Naive thymus-derived CD8-positive, alpha-beta T cell (primary cell): ENCODE data around the gene DLK1. TPM values are rescaled to one million over a fixed set of nuclear protein-coding genes. Genes with fewer than 3 reads are reported as not detected.
A peak's percentile ranks its signal among the peaks of the same experiment; 100 is the strongest.

ENCODE experiments used
- ATAC-seq, 2 donors: fragments of 150-1000 bp; cut with Tn5 transposase in 1 of 2; sonication (Bioruptor Pico), chemical (Tn5 transposase) in 1 of 2; 1 replicate in 1 of 2; 2 replicates in 1 of 2; pipeline ENCODE4 v1.10.0; 2021; ENCODE audit warnings: mild to moderate bottlenecking in 2 of 2, moderate library complexity in 2 of 2
- POLR2A ChIA-PET: fragments of 350-600 bp; sonication (Branson Sonifier 250); formaldehyde crosslinking; loops from one replicate; lab custom pipeline; 2021; ENCODE audit warnings: antibody characterized with exemption; lab: Charles Lee
- DNase-seq, 10 donors: peaks; one replicate each; pipeline versions ENCODE4 v3.0.0 to v3.0.0-alpha.2; 2020 to 2022
- H3K27ac Mint-ChIP-seq, 10 donors: one replicate each; pipeline ENCODE4 v1.8.0; 2020 to 2022; ENCODE audit warnings: mild to moderate bottlenecking in 10 of 10, mixed read lengths in 10 of 10, moderate library complexity in 4 of 10, inconsistent platforms in 1 of 10
- H3K27me3 Mint-ChIP-seq, 5 donors: one replicate each; pipeline ENCODE4 v1.8.0; 2021 to 2022; ENCODE audit warnings: mixed read lengths in 5 of 5
- H3K36me3 Mint-ChIP-seq, 3 donors: one replicate each; pipeline ENCODE4 v1.8.0; 2020 to 2022; ENCODE audit warnings: mixed read lengths in 3 of 3, mild to moderate bottlenecking in 2 of 3, inconsistent platforms in 1 of 3
- H3K4me1 Mint-ChIP-seq, 4 donors: one replicate each; pipeline ENCODE4 v1.8.0; 2021 to 2022; ENCODE audit warnings: mixed read lengths in 4 of 4
- H3K4me3 Mint-ChIP-seq, 10 donors: one replicate each; pipeline ENCODE4 v1.8.0; 2020 to 2022; ENCODE audit warnings: mild to moderate bottlenecking in 10 of 10, mixed read lengths in 10 of 10, moderate library complexity in 6 of 10, inconsistent platforms in 1 of 10
- H3K9me3 Mint-ChIP-seq, 9 donors: one replicate each; pipeline ENCODE4 v1.8.0; 2020 to 2022; ENCODE audit warnings: mixed read lengths in 9 of 9, mild to moderate bottlenecking in 3 of 9, inconsistent platforms in 1 of 9, moderate library complexity in 1 of 9
- polyA plus RNA-seq, 3 donors: library from polyadenylated mRNA; unstranded; fragments of 300-500 nt; fragmentation: Illumina TruSeq; gene quantifications; one replicate each; pipeline ENCODE4 v1.2.3, GENCODE V29; 2021
- total RNA-seq, 8 experiments: library from RNA in 2 of 8; stranded (reverse) in 2 of 8; gene quantifications; one replicate each; pipeline ENCODE4 v1.2.3 and lab custom pipeline; 2021 to 2026

DLK1 gene
- total and polyA plus RNA-seq, 5 experiments from 2014 or later: not detected

DNA sequence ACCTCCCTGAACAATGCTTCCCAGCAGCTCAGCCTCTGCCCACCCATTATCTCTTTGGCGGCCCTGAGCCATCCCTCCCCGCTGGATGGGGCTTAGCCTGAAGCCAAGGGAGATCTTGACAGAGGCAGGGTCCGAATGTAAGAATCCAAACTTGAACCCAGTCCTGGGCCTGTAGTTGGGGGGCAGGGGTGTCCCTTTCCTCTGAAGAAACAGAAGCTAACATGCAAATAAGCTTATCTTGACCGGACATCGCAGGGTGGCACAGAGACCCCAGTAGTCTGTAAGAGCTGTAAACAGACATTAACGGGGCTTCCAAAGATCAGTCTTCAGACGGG lies 6.0 kb downstream of the DLK1 start:
- DNase-seq (no peak), ATAC-seq (no peak)
- Mint-ChIP-seq H3K4me3 (no peak overlapping the region), H3K27ac (no peak overlapping the region), H3K9me3 (no peaks in the 10 kb centered on the region), H3K27me3 (peaks cover 8 to 35% (median 27%) of the 10 kb centered on the region in 5 donors), H3K4me1 (no peaks in the 10 kb centered on the region), H3K36me3 (no peaks in the 10 kb centered on the region)
- POLR2A ChIA-PET: no interaction called here

DNA sequence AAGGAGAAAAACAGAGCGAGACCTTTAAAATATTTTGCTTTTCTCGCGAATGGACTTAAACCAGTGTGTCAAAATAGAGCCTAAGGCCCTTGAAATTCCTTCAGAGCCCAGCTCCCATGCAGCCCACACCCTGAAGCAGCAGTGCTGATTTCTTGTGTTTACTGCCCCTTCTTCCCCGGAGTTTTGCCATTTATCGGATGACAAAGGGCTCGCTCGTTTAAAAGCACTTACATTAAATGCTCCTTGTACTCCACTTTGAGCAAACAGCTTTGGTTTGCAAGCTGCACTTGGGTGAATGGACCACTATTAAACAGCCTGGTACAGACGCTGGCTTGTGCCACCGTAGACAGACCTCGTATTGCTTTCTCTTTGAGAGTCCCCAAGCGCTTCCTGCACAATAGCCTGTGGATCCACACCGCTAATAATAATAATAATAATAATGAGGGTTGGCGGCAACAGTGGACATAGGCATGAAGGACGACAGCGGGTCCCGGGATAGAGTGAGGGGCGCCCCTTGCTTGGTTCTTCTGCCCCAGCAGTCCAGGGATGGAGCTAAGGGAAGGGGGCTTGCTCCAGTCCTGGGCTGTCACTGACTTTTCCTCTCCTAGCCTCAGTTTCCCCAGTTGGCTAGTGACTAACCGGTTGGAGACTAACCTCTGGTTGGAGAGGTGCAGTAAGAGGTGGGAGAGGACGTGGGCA lies 6.6 kb downstream of the DLK1 start:
- no peak for DNase-seq
- H3K4me1 Mint-ChIP-seq: no peaks in the 10 kb centered on the region
- H3K27me3 Mint-ChIP-seq: peaks cover 6 to 31% (median 26%) of the 10 kb centered on the region in 5 donors
- no peak overlapping the region for H3K4me3 Mint-ChIP-seq
- POLR2A ChIA-PET: no interaction called here
- H3K36me3 Mint-ChIP-seq: no peaks in the 10 kb centered on the region
- ATAC-seq: no peak
- H3K9me3 Mint-ChIP-seq: no peaks in the 10 kb centered on the region
- H3K27ac Mint-ChIP-seq: no peak overlapping the region

DNA sequence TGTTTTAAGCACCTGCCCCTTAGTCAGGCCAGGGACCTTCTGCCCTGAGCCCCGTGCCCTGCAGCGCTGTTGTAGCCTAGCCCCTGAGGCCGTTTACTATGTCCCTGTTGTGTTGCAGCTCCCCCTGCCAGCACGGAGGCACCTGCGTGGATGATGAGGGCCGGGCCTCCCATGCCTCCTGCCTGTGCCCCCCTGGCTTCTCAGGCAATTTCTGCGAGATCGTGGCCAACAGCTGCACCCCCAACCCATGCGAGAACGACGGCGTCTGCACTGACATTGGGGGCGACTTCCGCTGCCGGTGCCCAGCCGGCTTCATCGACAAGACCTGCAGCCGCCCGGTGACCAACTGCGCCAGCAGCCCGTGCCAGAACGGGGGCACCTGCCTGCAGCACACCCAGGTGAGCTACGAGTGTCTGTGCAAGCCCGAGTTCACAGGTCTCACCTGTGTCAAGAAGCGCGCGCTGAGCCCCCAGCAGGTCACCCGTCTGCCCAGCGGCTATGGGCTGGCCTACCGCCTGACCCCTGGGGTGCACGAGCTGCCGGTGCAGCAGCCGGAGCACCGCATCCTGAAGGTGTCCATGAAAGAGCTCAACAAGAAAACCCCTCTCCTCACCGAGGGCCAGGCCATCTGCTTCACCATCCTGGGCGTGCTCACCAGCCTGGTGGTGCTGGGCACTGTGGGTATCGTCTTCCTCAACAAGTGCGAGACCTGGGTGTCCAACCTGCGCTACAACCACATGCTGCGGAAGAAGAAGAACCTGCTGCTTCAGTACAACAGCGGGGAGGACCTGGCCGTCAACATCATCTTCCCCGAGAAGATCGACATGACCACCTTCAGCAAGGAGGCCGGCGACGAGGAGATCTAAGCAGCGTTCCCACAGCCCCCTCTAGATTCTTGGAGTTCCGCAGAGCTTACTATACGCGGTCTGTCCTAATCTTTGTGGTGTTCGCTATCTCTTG lies 7.6 kb downstream of the DLK1 start:
- Mint-ChIP-seq H3K4me3 (no peak overlapping the region), H3K27ac (no peak overlapping the region), H3K4me1 (no peaks in the 10 kb centered on the region), H3K27me3 (peaks cover 2 to 23% (median 15%) of the 10 kb centered on the region in 5 donors), H3K36me3 (no peaks in the 10 kb centered on the region), H3K9me3 (no peaks in the 10 kb centered on the region)
- ATAC-seq: no peak
- no peak for DNase-seq
- POLR2A ChIA-PET: no interaction called here

DNA sequence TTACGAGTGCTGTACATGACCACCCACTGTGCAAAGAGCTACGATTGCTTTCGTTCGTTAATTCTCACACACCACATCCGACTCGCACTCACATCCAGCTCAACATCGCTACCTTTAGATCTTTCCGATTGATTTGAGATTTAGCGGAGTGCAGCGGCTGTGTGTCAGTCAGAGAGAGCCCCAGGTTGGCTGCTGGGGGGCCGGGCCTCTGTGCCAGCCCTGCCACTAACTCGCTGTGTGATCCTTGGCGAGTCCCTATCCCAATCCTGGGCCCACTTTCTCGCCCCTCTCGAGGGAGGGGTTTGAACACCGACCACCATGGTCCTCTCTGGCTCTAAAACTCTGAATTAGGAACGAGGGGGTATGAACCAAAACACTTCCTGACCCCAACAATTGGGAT lies 8.6 kb downstream of the DLK1 start:
- POLR2A ChIA-PET: no interaction called here
- Mint-ChIP-seq H3K36me3 (no peaks in the 10 kb centered on the region), H3K4me3 (no peak overlapping the region), H3K27ac (no peak overlapping the region), H3K27me3 (peaks cover 2 to 15% (median 12%) of the 10 kb centered on the region in 5 donors), H3K4me1 (no peaks in the 10 kb centered on the region), H3K9me3 (no peaks in the 10 kb centered on the region)
- DNase-seq (no peak), ATAC-seq (no peak)

DNA sequence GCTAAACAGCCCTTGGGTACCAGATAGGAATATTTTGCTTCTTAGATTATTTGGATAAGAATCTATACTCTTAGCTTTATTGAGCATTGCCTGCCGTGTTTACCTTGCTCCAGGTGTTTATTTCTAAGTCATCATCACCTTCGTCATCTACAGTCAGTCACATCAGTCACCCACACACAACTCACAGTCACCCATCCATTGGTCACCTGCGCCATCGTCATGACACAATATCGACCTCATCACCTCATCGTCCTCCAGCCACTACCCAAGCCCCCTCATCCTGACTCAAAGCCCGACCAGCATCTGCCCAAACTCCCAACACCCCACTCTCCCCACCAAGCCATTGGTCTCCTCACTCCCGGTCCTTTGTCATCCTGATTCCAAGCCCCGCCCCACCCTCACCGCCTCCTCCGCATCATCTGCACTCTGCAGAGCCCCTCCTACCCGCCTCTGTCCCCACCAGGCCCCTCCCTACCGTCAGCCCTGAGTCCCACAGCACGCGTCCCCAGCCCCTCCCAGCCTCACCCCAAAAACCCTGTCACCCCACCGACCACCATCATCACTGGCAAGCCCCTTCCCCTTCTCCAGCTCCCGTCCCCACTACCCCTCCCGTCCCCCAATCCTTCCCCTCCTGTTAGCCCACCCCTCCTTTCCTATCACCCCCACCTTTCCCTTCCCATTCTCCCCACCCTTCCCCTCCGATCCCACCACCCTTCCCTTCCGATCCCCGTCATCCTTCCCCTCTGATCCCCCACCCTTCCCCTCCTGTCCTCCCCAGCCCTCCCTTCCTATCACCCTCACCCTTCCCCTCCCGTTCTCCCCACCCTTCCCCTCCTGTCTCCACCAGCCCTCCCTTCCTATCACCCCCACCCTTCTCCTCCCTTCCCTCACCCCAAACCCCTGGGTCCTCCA lies 9.8 kb downstream of the DLK1 start:
- Mint-ChIP-seq H3K4me1 (no peaks in the 10 kb centered on the region), H3K27me3 (peaks cover 0 to 12% (median 6%) of the 10 kb centered on the region in 5 donors), H3K4me3 (no peak overlapping the region), H3K9me3 (no peaks in the 10 kb centered on the region), H3K27ac (no peak overlapping the region), H3K36me3 (no peaks in the 10 kb centered on the region)
- POLR2A ChIA-PET: no interaction called here
- DNase-seq (no peak), ATAC-seq (no peak)

DNA sequence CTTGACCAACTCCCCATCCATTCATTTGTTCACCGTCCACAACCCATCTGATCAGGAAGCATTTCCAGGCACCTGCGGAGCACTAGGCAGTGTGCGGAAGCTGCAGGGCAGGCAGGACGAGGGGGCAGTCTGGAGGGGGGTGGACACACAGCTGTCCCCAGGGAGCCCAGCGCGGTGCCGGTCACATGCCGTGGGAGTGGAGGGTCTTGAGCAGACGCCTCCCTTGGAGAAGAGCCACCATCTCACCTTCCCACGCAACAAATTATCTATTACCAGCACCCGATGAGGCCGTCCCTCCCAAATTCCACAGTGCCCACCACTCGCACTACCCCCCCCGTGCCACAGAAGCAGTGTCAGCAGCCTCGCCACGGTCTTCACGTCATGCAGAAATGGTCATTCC lies 10.8 kb downstream of the DLK1 start:
- DNase-seq (no peak), ATAC-seq (no peak)
- POLR2A ChIA-PET: no interaction called here
- peaks cover 0 to 3% (median 0%) of the 10 kb centered on the region in 9 donors for H3K9me3 Mint-ChIP-seq
- H3K27me3 Mint-ChIP-seq: peaks cover 0 to 12% (median 4%) of the 10 kb centered on the region in 5 donors
- no peaks in the 10 kb centered on the region for H3K36me3 Mint-ChIP-seq
- no peak overlapping the region for H3K27ac Mint-ChIP-seq
- H3K4me1 Mint-ChIP-seq: no peaks in the 10 kb centered on the region
- H3K4me3 Mint-ChIP-seq: no peak overlapping the region

DNA sequence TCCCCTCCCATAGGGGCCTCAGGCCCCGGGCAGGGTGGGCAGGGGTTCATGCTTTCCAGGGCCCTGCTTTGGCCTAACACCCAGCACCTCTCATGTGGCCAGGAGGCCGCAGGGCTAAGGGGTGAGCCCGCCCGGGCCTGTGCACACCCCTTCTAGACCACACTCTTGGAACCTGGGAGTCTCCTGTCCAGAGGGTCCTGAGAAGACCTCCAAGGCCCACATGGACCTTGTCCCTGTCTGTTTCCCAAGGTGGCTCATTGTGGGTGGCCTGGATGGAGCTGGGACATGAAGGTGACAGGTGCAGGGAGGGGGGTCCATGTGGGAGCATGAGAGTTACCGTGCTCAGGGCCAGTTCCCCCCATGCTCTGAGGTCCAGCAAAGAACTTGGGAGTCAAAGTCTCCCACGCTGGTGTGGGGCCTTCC lies 11.6 kb downstream of the DLK1 start:
- DNase-seq: no peak
- Mint-ChIP-seq H3K27ac (no peak overlapping the region), H3K9me3 (peaks cover 0 to 3% (median 0%) of the 10 kb centered on the region in 9 donors), H3K36me3 (no peaks in the 10 kb centered on the region), H3K27me3 (peaks cover 0 to 12% (median 6%) of the 10 kb centered on the region in 5 donors), H3K4me3 (no peak overlapping the region), H3K4me1 (no peaks in the 10 kb centered on the region)
- POLR2A ChIA-PET: no interaction called here
- ATAC-seq: no peak

DNA sequence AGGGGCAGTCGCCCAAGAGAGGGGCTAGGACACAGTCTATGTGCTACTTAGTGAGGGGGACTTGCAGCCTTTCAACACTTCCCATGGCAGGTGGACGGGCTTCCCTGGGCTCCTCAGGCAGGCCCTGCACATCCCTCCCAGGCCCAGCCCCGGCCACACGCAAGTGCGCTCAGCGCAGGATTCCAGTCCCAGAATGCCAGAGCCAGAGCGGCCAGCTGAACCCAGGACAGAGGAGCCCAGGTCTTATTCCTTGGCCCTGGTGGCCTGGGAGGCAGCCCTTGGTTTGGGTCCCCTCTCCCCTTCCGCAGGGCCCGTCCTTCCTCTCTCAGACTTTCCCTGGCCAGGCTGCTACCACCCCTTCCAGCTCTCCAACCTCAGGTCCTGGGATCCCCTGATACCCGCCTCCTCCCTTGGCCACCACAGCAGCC lies 12.0 kb downstream of the DLK1 start:
- Mint-ChIP-seq H3K4me3 (no peak overlapping the region), H3K36me3 (no peaks in the 10 kb centered on the region), H3K9me3 (peaks cover 0 to 3% (median 0%) of the 10 kb centered on the region in 9 donors), H3K4me1 (no peaks in the 10 kb centered on the region), H3K27ac (no peak overlapping the region), H3K27me3 (peaks cover 0 to 12% (median 6%) of the 10 kb centered on the region in 5 donors)
- ATAC-seq (no peak), DNase-seq (no peak)
- POLR2A ChIA-PET: no interaction called here

DNA sequence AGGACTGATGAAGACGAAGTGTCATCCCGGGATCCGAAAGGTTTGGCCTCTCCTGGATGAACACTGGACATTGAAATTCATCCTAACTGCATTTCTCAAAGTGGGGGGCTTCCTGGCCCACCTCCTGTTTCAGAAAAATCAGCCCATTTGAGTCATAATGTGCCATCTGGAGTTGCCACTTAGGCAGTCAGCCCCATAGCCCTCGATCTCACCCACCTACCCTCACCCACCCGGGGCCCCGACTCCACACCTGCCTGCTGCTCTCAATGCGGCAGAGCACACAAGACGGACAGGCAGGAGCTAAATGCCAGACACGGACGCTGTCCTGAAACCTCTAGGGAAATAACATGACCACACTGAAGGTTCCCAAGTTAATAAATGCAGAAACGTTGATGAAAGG lies 12.6 kb downstream of the DLK1 start:
- H3K27ac Mint-ChIP-seq: no peak overlapping the region
- H3K9me3 Mint-ChIP-seq: peaks cover 0 to 3% (median 0%) of the 10 kb centered on the region in 9 donors
- no peak for ATAC-seq
- POLR2A ChIA-PET: no interaction called here
- DNase-seq: no peak
- H3K27me3 Mint-ChIP-seq: peaks cover 3 to 12% (median 6%) of the 10 kb centered on the region in 5 donors
- H3K4me1 Mint-ChIP-seq: no peaks in the 10 kb centered on the region
- no peak overlapping the region for H3K4me3 Mint-ChIP-seq
- no peaks in the 10 kb centered on the region for H3K36me3 Mint-ChIP-seq

DNA sequence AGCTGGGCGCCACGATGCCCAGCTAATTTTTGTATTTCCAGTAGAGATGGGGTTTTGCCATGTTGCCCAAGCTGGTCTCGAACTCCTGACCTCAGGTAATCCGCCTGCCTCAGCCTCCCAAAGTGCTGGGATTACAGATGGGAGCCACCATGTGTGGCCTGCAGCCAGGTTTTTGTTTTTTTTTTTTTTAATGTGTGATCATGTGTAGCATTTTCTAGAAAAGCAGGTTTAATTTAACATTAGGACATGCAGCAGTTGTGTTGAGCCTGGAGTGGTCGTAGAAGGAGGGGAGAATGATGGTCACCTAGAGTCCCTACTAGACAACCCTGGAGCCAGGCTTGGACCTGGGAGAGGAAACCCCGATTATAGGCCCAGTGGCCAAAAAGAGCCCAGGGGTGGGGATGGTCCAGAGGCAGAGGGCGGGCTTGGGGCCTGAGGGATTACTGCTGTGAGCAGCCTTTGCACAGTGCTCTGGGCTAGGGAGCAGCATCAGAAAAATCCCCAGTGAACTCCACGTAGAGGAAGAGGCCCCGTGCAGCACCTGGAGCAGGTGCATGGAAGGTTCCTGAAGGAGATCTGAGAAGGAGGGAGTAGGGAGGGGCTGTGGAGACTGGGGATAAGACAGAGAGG lies 13.6 kb downstream of the DLK1 start:
- ATAC-seq (no peak), DNase-seq (no peak)
- Mint-ChIP-seq H3K4me3 (no peak overlapping the region), H3K27me3 (peaks cover 3 to 12% (median 6%) of the 10 kb centered on the region in 5 donors), H3K36me3 (no peaks in the 10 kb centered on the region), H3K27ac (peak overlapping the region in 1 of 10 donors; percentile 37), H3K4me1 (no peaks in the 10 kb centered on the region), H3K9me3 (peaks cover 0 to 3% (median 0%) of the 10 kb centered on the region in 9 donors)
- POLR2A ChIA-PET: no interaction called here

DNA sequence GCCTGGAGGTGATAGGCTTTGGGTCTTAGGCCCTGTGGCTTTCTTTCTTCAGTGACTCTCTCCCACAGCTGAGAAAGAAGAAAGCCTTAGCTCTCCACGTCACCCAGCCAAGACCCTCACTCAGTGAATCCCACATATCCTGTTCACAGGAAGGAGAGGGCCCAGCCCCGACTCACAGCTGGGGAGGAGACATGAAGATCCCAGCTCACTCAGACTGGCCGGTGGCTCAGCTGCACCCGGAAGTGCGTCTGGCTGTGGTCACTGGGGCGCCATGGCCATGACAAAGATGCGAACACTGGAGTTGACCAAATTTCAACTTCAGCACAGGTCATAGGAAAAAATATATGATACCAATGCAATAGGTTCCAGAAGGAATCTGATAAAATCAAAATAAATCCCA lies 14.2 kb downstream of the DLK1 start:
- DNase-seq: no peak

DNA sequence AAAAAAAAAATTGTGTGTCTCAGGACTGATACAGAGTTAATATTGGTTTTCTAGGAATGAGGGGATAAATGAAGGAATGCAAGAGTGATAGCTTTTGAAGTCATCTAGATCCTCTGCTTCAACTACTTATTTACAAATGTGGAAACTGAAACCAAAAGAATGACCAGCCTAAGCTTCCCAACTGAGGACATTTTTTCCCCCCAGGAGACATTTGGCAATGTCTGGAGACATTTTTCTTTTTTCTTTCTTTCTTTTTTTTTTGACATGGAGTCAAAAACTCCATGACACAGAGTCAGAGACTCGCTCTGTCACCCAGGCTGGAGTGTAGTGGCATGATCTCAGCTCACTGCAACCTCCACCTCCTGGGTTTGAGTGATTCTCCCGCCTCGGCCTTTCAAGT lies 15.3 kb downstream of the DLK1 start:
- DNase-seq (no peak), ATAC-seq (no peak)
- Mint-ChIP-seq H3K27me3 (peaks cover 3 to 12% (median 3%) of the 10 kb centered on the region in 5 donors), H3K9me3 (peaks cover 0 to 3% (median 0%) of the 10 kb centered on the region in 9 donors), H3K4me3 (no peak overlapping the region), H3K36me3 (no peaks in the 10 kb centered on the region), H3K4me1 (no peaks in the 10 kb centered on the region), H3K27ac (no peak overlapping the region)
- POLR2A ChIA-PET: no interaction called here

More for the DNA sequence above, 14.2 kb downstream of the DLK1 start:
- Mint-ChIP-seq H3K36me3 (no peaks in the 10 kb centered on the region), H3K27me3 (peaks cover 3 to 12% (median 6%) of the 10 kb centered on the region in 5 donors), H3K9me3 (peaks cover 0 to 3% (median 0%) of the 10 kb centered on the region in 9 donors), H3K4me1 (no peaks in the 10 kb centered on the region), H3K27ac (peak overlapping the region in 1 of 10 donors; percentile 37), H3K4me3 (no peak overlapping the region)
- POLR2A ChIA-PET: no interaction called here
- ATAC-seq: no peak
